Retina (tissue), 1 donor: Measurements from ENCODE around the gene CACNA1I.
A peak's percentile ranks its signal among the peaks of the same experiment; 100 is the strongest.

Experiments used
- DNase-seq: peaks from one replicate; pipeline ENCODE4 v3.0.0-alpha.2; 2016

Gene CACNA1I

GRCh38 chr22:39569066-39569465, 1.5 kb upstream of the CACNA1I start:
- no peak for DNase-seq

GRCh38 chr22:39570226-39570625, 327 bp upstream of the CACNA1I start:
- DNase-seq, result no peak

GRCh38 chr22:39571538-39571937, 985 bp downstream of the CACNA1I start:
- DNase-seq, result no peak

GRCh38 chr22:39574779-39575551, 4.4 kb downstream of the CACNA1I start:
- no peak for DNase-seq

- no peak for DNase-seq
Observed at GRCh38 chr22:39575552-39575825, 4.9 kb downstream of the CACNA1I start.

GRCh38 chr22:39576027-39576426, 5.5 kb downstream of the CACNA1I start:
- no peak for DNase-seq

- DNase-seq, result no peak
Observed at GRCh38 chr22:39577366-39577765, 6.8 kb downstream of the CACNA1I start.

GRCh38 chr22:39577900-39578299, 7.3 kb downstream of the CACNA1I start:
- no peak for DNase-seq

- no peak for DNase-seq
Observed at GRCh38 chr22:39580006-39580441, 9.5 kb downstream of the CACNA1I start.

GRCh38 chr22:39580795-39581194, 10.2 kb downstream of the CACNA1I start:
- DNase-seq, result no peak

GRCh38 chr22:39581303-39581702, 10.8 kb downstream of the CACNA1I start:
- DNase-seq, result no peak

GRCh38 chr22:39583066-39583667, 12.6 kb downstream of the CACNA1I start:
- DNase-seq, result no peak

GRCh38 chr22:39589875-39590274, 19.3 kb downstream of the CACNA1I start:
- DNase-seq, result peak; percentile 45

GRCh38 chr22:39592081-39593065, 21.8 kb downstream of the CACNA1I start:
- DNase-seq, result peak; percentile 71

GRCh38 chr22:39593066-39593930, 22.7 kb downstream of the CACNA1I start:
- DNase-seq, result no peak

GRCh38 chr22:39593931-39594285, 23.4 kb downstream of the CACNA1I start:
- no peak for DNase-seq

- no peak for DNase-seq
Observed at GRCh38 chr22:39594411-39594810, 23.9 kb downstream of the CACNA1I start.

- no peak for DNase-seq
Observed at GRCh38 chr22:39595622-39596172, 25.1 kb downstream of the CACNA1I start.

GRCh38 chr22:39596601-39597000, 26.0 kb downstream of the CACNA1I start:
- no peak for DNase-seq

GRCh38 chr22:39597236-39597869, 26.8 kb downstream of the CACNA1I start:
- DNase-seq, result no peak

- DNase-seq, result no peak
Observed at GRCh38 chr22:39598017-39598965, 27.7 kb downstream of the CACNA1I start.
